ENCODE measurements around the gene DESI2. TPM values are rescaled to one million over a fixed set of nuclear protein-coding genes. Genes with fewer than 3 reads are reported as not detected.

DESI2 gene
- total and polyA plus RNA-seq, 2 of the 8 experiments (the other 6 are each of a cell fraction or from before 2014, with no cell fraction given): 54.0 to 110 TPM

GRCh38 chr1:244642988-244643387 lies 9.9 kb upstream of the DESI2 start (continued):
- TF ChIP-seq, protein P1, sequence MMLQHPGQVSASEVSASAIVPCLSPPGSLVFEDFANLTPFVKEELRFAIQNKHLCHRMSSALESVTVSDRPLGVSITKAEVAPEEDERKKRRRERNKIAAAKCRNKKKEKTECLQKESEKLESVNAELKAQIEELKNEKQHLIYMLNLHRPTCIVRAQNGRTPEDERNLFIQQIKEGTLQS (IDR thresholded peaks at IDR 0.05; ENCODE audit: insufficient read depth, low read depth, low read length): no peak
- TF ChIP-seq KDM4A (IDR thresholded peaks at IDR 0.05; ENCODE audit: low read depth, low read length, severe bottlenecking): no peak
- TF ChIP-seq SRF (IDR thresholded peaks at IDR 0.05; ENCODE audit: low read depth, low read length): no peak
- TF ChIP-seq JUND (IDR thresholded peaks at IDR 0.05; ENCODE audit: low read length): no peak
- no peak for TF ChIP-seq SIX5 (IDR thresholded peaks at IDR 0.05; ENCODE audit: low read depth, low read length)
- TF ChIP-seq TAF7 (optimal IDR thresholded peaks at IDR 0.05; ENCODE audit: borderline replicate concordance, low read depth, low read length): no peak

Data from H1 (cell line).